ENCODE results near the gene PDCD1. TPM values are rescaled to one million over a fixed set of nuclear protein-coding genes. Genes with fewer than 3 reads are reported as not detected.

Gene PDCD1
- total RNA-seq, 1 donor from 2014 or later: not detected

DNA sequence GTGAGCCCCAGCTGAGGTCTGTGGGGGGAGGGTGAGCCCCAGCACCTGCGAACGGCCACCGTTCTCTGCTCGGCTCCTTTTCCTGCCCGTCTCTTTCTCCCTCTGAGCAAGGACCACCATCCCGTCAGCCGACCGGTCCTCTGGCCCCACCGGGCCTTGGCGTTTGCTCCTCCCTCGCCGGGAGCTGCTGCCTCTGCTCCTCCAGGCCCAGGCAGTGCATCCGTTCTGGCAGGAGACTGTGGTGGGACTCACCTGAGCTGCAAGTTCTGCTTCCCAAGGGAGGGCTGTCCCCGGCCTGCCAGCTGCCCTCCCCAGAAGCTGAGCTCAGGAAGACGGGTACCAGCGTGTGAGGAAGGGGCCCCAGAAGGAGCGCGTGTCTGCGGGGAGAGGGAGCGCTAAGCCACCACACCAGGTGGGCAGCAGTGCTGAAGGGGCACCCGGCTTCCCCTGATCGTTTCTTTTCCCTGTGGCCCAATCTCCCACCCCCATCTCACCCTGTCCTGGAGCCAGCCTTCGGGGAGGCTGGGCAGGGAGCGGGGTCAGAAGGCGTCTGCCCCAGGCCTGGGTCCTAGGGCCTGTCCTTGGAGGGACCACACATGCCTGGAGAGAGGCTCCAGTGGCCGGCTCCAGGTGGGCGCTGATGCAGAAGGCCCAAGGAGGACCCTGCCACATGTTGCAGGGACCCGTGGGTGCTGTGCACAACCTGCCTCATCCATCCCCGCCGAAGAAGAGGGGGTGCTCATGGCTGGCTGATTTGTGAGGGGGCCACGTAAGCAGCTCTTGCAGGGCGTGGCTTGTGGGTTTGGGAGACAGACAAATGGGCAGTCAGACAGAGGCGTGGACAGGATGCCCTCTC lies 8.3 kb upstream of the PDCD1 start:
- no peak for DNase-seq (ENCODE audit: extremely low read depth, low read depth, low spot score)

DNA sequence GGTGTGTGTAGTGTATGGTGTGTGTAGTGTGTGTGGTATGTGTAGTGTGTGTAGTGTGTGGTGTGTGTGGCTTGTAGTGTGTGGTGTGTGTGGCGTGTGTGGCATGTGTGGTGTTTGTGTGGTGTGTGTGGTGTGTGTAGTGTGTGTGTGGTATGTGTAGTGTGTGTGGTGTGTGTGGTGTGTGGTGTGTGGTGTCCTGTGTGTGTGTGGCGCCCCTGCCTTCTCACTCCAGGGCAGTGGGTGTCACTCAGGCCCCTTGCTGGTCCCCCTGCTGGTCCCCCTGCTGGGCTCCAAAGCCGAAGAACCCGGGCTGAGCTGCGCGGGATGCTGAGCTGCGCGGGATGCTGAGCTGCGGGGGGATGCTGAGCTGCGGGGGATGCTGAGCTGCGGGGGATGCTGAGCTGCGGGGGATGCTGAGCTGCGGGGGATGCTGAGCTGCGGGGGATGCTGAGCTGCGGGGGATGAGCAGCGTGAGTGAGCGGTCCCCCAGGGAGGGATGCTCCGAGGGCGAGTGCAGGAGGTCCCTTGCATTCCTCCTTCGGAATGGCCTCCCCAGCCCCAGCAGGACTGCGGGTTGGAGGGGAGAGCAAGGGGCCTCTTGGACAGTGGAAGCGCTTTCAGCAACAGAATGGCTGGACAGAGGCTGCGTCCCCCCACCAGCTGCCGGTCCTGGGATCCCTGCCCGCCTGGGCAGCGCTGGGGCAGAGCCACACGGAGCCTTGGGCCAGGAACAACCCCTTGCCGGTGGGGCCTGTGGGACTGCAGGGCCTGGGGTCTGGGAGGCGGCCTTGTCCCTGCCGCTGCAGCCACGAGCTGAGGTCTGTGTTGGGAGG lies 7.5 kb upstream of the PDCD1 start:
- no peak for DNase-seq (ENCODE audit: extremely low read depth, low read depth, low spot score)

DNA sequence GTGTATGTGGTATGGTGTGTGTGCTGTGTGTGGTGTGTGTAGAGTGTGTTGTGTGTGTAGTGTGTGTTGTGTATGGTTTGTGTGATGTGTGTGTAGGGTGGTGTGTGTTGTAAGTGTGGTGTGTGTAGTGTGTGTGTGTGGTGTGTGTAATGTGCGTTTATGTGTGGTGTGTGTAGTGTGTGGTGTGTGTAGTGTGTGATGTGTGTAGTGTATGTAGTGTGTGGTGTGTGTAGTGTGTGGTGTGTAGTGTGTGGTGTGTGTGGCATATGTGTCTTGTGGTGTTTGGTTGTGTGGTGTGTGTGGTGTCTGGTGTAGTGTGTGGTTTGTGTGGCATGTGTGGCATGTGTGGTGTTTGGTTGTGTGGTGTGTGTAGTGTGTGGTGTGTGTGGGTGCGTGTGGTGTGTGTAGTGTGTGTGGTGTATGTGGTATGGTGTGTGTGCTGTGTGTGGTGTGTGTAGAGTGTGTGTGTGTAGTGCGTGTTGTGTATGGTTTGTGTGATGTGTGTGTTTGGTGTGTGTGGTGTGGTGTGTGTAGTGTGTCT lies 6.8 kb upstream of the PDCD1 start:
- DNase-seq (ENCODE audit: extremely low read depth, low read depth, low spot score): no peak

DNA sequence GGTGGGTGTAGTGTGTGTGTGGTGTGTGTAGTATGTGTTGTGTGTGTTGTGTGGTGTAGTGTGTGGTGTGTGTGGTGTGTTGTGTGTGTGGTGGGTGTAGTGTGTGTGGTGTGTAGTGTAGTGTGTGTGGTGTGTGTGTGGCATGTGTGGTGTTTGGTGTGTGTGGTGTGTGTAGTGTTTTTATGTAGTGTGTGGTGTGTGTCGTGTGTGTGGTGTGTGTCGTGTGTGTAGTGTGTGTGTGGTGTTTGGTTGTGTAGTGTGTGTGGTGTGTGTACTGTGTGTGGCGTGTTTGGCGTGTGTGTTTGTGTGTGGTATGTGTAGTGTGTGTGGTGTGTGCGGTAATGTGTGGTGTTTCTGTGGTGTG lies 6.1 kb upstream of the PDCD1 start:
- DNase-seq (ENCODE audit: extremely low read depth, low read depth, low spot score): no peak

DNA sequence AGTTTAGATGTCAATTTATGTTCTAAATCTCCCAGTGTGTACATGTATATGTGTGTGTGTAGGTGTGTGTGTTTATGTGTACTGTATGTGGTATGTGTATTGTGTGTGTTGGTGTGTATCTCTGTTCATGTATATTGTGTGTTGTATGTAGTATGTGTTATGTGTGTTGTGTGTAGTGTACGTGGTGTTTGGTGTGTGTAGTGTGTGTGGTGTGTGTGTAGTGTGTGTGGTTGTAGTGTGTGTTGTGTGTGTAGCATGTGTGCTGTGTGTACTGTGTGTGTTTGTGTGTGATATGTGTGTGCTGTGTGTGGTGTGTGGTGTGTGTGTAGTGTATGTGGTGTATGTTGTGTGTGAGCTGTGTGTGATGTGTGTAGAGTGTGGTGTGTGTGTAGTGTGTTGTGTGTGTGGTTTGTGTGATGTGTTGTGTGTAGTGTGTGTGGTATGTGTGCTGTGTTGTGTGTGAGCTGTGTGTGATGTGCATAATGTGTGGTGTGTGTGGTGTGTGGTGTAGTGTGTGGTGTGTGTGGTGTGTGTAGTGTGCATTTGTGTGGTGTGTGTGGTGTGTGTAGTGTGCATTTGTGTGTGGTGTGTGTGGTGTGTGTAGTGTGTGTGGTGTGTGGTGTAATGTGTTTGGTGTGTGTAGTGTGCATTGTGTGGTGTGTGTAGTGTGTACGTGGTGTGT lies 5.6 kb upstream of the PDCD1 start:
- DNase-seq (ENCODE audit: extremely low read depth, low read depth, low spot score): no peak

DNA sequence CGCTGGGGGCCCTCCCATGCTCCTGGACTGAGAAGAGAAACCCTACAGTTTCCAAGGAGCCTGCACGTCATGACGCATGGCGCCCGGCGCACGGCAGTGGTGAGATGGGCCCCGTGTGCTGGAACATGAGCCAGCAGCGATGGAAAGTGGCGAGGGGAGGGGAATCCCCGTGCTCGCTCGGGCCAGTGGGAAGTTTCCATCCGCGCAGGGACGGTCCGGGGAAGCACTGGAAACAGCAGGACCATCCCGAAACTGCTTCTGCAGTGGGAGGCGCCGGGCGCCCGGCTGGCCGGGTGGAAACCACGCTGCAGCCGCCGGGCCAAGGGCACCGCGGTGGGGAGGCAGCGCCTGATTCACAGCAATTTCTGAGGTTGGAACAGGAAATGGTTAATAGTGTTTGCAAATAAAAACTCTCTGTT lies 4.9 kb upstream of the PDCD1 start:
- DNase-seq (ENCODE audit: extremely low read depth, low read depth, low spot score): no peak

DNA sequence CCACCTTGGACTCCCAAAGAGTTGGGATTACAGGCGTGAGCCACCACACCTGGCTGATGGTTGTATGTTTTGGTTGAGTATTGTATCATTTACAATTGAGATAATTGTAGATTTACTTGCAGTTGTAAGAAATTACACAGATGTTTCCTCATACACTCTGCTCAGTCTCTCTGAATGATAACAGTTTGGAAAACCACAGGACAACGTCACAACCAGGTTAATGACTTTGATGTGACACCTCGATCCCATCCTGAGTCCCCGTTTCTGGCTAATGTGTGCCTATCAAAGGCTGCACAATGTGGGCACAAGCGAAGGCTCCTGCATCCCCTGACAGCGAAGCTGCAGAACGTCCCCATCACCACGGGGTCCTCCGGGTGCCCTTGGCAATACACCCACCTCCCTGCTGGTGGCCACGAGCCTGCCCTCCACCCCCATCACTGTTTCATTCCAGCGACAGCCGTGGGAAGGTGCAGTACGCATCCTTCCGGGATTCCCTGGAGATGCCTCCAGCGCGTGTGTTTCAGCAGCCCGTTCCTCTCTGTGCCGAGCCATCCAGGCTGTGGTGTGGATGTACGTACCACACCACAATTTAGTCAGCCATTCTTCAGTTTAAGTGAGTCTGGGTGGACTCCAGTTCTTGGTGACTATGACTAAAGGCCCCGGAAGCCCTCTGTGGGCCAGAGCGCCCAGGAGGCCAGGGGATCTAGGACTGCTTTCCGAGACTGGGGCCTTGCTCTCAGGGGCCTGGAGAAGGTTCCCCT lies 4.3 kb upstream of the PDCD1 start:
- DNase-seq (ENCODE audit: extremely low read depth, low read depth, low spot score): no peak

DNA sequence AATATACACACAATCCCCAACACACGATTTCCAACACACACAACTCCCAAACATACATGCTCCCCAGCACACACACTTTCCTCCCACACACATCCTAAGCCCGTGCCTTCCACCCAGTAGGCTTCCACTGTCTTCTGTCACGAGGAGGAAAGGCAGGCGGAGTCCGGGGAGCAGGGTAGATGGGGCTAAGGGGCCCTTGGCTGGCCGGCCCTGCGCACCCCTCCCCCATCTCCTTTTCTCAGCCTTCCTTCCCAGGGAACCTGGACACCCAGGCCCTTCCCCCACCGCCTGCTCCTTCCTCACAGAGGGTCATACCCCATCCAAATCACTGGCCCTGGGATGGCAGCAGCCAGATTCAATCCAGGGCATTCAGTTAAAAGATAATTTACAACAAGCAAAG lies 3.4 kb upstream of the PDCD1 start:
- no peak for DNase-seq (ENCODE audit: extremely low read depth, low read depth, low spot score)

DNA sequence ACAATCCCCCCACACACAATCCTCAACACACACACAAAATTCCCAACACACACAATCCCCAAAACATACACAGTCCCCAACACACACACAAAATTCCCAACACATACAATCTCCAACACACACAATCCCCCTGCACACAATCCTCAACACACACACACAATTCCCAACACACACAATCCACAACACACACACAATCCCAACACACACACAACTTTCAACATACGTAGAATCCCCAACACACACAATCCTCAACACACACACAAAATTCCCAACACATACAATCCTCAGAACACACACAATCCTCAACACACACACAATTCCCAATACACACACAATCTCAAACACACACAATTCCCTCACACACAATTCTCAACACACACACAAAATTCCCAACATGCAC lies 2.6 kb upstream of the PDCD1 start:
- no peak for DNase-seq (ENCODE audit: extremely low read depth, low read depth, low spot score)

DNA sequence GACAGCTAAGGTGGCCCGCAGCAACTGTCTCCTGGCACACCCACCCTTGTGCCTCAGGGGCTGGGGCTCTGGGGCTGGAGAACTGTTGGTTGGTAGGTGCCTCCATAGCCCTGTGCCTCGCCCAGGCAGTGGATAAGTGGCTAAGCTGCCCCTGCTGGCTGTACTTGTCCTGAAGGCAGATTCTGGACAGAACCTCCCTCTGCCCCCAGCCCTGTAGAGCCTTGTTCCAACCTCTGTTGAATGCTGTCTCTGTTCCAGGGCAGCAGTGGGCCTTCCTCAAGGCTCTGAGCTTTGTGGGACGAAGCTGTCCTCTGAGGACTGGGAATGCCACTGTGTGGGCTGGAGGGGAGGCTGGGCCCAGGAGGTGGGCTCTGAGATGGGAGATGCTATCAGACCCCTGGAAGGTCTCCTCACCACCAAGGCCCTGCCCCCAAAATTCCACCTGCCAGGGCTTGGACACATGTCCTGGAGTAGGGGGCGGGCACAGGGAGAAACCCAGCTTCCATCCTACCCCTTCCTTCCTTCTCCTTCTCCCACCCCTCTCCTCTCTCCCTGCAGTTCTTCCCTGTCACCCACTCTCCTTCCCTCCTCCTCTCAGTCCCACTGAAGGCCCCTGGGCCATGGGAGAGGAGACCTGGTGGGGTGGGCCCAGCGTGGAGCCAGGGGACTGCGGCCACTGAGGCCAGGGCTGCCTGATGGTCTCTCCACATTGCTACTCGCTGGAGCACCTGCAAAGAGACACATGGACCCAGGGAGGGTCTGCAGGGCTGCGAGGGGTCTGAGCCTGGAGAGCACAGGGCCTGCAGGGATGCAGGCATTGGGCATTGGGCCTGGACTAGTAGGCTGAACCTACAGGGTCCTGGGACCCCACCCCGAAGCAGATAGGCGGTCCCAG lies 1.7 kb upstream of the PDCD1 start:
- no peak for DNase-seq (ENCODE audit: extremely low read depth, low read depth, low spot score)

DNA sequence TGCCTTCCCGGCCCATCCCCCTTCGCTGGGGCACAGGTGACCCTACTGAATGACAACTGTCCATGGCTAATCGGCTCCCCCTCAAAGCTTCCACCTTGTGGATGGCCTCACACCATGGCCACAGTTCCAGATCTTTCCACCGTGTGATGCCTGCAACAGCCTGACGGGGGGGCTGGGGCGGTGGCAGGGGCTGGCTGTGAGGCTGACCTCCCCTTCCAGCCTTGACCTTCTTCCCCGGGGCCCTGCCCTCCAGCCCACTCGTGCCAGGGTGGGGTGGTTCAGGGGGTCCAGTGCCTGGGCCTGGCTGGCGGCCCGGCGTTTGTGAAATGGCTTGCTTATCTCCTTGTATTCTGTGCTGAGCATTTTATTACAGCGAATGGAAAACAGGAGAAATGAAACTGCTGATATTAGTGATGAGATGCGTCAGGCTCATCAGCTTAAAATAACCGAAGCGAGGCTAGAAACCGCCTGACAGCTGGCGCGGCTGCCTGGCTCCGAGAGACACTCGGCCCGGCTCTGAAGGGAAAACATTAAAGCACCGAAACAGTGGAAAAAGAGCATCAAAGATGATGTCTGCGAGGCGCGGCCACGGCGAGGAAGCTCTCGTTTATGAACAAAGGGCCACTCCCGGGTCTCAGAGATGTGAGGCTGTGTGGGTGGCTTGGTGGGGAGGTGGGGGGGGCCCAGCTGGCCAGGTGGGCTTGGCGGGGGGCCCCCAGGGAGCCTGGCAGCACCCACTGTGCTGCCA lies 916 bp upstream of the PDCD1 start:
- no peak for DNase-seq (ENCODE audit: extremely low read depth, low read depth, low spot score)

DNA sequence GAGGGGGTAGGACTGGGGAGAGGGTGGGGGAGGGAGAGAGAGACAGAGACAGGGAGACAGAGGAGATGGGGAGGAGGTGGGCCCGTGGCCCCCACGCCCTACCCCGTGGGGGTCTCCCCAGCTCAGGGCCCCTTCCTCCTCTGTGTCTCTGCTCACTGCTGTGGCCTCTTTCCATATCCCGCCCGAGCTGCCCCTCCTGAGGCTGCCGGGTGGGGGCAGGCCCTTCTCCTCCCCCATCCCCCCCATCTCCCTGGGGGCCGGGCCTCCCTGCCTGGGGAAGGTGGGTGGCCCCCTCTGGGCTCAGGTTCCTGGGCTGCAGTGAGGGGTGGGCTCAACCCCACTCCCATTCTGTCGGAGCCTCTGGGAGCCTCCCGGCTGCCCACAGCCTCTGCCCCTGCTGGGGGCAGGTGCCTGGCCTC lies 332 bp upstream of the PDCD1 start:
- DNase-seq (ENCODE audit: extremely low read depth, low read depth, low spot score): no peak

DNA sequence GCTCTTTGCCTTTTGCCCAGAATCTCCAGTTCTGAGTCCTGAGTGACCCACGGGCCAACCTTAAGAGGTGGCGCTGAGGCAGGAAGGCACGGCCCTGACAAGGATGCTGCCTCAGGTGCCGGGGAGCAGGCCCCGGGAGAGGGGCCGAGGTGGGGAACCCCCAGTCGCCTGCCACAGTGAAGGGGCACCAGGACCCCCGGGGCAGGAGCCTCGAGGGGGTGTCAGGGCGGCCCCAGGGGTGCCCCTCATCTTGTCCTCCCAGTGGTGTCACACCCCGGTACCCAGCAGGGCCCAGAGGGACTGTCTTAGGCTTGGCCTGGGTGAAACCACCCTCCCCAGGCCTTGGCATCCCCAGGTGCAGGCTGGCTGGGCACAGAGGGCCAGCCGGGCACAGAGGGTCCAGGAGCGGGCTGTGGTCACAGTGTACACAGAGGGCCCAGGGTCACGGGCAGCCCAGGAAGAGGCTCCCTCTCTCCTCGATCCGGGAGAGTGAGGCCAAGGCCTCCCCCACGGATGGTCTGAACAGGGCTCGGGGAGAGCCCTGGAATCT lies 1.0 kb downstream of the PDCD1 start:
- no peak for DNase-seq (ENCODE audit: extremely low read depth, low read depth, low spot score)

DNA sequence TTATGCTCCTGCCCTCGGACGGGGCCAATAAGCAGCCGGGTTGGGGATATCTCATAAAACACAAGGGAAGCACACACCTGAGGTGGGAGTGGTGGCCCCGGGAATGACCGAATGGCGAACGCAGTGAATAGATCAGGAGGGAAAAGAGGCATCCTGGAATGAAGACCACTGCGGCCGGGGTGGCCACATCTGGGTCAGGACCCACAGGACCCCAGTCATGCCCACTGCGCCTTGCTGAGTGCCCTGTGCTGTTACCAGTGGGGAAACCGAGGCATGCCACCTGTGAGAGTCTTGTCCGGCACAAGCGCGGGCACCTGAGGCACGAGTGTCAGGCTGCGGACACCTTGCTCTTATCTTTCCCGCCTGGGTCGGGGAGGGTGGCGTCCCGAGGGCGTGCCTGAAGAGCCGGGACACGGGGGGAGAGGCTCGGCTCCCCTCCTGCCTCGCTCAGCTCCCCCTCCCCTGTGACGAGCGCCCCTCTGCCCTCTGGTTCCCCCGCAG lies 1.6 kb downstream of the PDCD1 start:
- DNase-seq (ENCODE audit: extremely low read depth, low read depth, low spot score): no peak

DNA sequence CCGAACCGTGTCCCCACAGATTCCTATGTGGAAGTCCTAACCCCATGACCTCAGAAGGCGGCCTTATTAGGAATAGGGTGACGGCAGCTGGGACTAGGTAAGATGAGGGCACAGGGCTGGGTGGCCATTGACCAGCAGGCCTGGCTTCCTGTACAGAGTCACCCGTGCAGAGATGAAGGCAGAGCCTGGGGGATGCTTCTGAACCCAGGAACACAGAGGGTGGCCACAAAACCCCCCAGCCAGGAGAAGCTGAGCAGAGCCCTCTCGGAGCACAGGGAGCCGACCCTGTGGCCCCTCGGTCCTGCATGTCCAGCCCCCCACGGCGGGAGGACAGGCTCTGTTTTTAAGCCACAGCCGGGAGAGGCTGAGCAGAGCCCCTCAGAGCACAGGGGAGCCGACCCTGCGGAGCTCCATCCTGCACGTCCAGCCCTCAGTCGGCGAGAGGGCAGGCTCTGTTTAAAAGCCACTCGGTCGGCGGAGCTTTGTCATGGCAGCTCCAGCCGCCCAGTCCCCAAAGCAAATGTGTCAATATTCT lies 2.7 kb downstream of the PDCD1 start:
- DNase-seq (ENCODE audit: extremely low read depth, low read depth, low spot score): no peak

DNA sequence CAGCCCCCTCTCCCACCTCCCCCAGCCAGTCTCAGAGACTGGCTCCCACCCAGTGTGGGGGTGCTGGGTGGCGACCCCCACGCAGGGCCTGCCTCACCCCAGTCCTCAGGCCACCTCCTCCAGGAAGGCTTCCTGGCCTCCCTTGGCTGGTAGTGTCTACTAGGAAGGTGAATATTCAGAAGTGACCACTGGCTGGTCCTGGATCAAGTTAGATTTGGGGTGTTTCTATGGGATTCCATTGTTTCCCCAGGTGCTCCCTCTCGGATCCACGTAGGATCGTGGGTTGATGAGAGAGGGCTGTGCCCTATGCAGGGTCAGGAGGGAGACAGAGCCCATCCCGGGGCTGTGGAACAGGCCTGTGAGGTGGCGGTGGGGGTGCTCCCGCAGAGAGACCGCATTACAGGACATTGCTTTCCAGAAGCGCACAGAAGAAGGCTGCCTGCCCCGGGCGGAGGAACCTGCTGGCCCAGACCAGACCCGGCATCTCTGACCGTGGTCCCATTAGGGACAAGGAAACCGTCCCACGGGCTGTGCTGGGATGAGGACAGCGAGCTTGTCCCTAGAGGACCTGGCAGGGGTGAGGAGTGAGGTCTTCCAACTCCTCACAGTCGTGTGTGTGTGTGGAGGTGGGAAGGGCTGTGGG lies 3.3 kb downstream of the PDCD1 start:
- DNase-seq (ENCODE audit: extremely low read depth, low read depth, low spot score): no peak
